ENCODE data around the gene ARHGAP15.
A peak's percentile ranks its signal among the peaks of the same experiment; 100 is the strongest.

The ARHGAP15 gene

GRCh38 chr2:143579456-143579855 is 450.2 kb downstream of the ARHGAP15 start:
- Histone ChIP-seq H3K4me3 (ENCODE audit: low read depth, low read length) (no peak overlapping the region), H3K27me3 (ENCODE audit: insufficient read depth, low read depth, severe bottlenecking) (no peaks in the 10 kb centered on the region)
- no peak for TF ChIP-seq CTCF (IDR thresholded peaks at IDR 0.05; ENCODE audit: low read depth, low read length)

GRCh38 chr2:143581134-143581533 is 451.9 kb downstream of the ARHGAP15 start:
- no peak overlapping the region for H3K4me3 ChIP-seq (ENCODE audit: low read depth, low read length)
- H3K36me3 ChIP-seq: no peaks in the 10 kb centered on the region
- H3K9me3 ChIP-seq (ENCODE audit: severe bottlenecking): no peaks in the 10 kb centered on the region
- DNase-seq: no peak
- no peaks in the 10 kb centered on the region for H3K27me3 ChIP-seq (ENCODE audit: insufficient read depth, low read depth, severe bottlenecking)
- no peak overlapping the region for H3K27ac ChIP-seq
- TF ChIP-seq CTCF (IDR thresholded peaks at IDR 0.05; ENCODE audit: low read depth, low read length): no peak

More at GRCh38 chr2:143579456-143579855, 450.2 kb downstream of the ARHGAP15 start:
- no peaks in the 10 kb centered on the region for H3K9me3 ChIP-seq (ENCODE audit: severe bottlenecking)
- no peak for DNase-seq
- H3K27ac ChIP-seq: no peak overlapping the region
- no peaks in the 10 kb centered on the region for H3K36me3 ChIP-seq

- Histone ChIP-seq H3K27me3 (ENCODE audit: insufficient read depth, low read depth, severe bottlenecking) (no peaks in the 10 kb centered on the region), H3K4me3 (ENCODE audit: low read depth, low read length) (no peak overlapping the region), H3K9me3 (ENCODE audit: severe bottlenecking) (no peaks in the 10 kb centered on the region), H3K36me3 (no peaks in the 10 kb centered on the region), H3K27ac (no peak overlapping the region)
- TF ChIP-seq CTCF (IDR thresholded peaks at IDR 0.05; ENCODE audit: low read depth, low read length): peak; percentile 49
- DNase-seq: peak; percentile 12
Observed at GRCh38 chr2:143582046-143582747, 453.0 kb downstream of the ARHGAP15 start.

GRCh38 chr2:143584936-143585335 is 455.7 kb downstream of the ARHGAP15 start:
- no peak for TF ChIP-seq CTCF (IDR thresholded peaks at IDR 0.05; ENCODE audit: low read depth, low read length)
- Histone ChIP-seq H3K36me3 (no peaks in the 10 kb centered on the region), H3K27me3 (ENCODE audit: insufficient read depth, low read depth, severe bottlenecking) (no peaks in the 10 kb centered on the region), H3K4me3 (ENCODE audit: low read depth, low read length) (no peak overlapping the region), H3K27ac (no peak overlapping the region), H3K9me3 (ENCODE audit: severe bottlenecking) (no peaks in the 10 kb centered on the region)
- no peak for DNase-seq

- no peak overlapping the region for H3K4me3 ChIP-seq (ENCODE audit: low read depth, low read length)
- H3K27ac ChIP-seq: no peak overlapping the region
- TF ChIP-seq CTCF (IDR thresholded peaks at IDR 0.05; ENCODE audit: low read depth, low read length): no peak
- H3K36me3 ChIP-seq: no peaks in the 10 kb centered on the region
- H3K27me3 ChIP-seq (ENCODE audit: insufficient read depth, low read depth, severe bottlenecking): no peaks in the 10 kb centered on the region
- H3K9me3 ChIP-seq (ENCODE audit: severe bottlenecking): no peaks in the 10 kb centered on the region
- DNase-seq: no peak
Observed at GRCh38 chr2:143586119-143586518, 456.9 kb downstream of the ARHGAP15 start.

- TF ChIP-seq CTCF (IDR thresholded peaks at IDR 0.05; ENCODE audit: low read depth, low read length): no peak
- Histone ChIP-seq H3K9me3 (ENCODE audit: severe bottlenecking) (no peaks in the 10 kb centered on the region), H3K27me3 (ENCODE audit: insufficient read depth, low read depth, severe bottlenecking) (no peaks in the 10 kb centered on the region), H3K4me3 (ENCODE audit: low read depth, low read length) (no peak overlapping the region), H3K27ac (no peak overlapping the region), H3K36me3 (no peaks in the 10 kb centered on the region)
- no peak for DNase-seq
Observed at GRCh38 chr2:143588746-143589145, 459.5 kb downstream of the ARHGAP15 start.
